Keratinocyte (primary cell): ENCODE results near the gene KDM2A. TPM values are rescaled to one million over a fixed set of nuclear protein-coding genes. Genes with fewer than 3 reads are reported as not detected.
A peak's percentile ranks its signal among the peaks of the same experiment; 100 is the strongest.

Experiments
- DNase-seq: peaks from one replicate; pipeline ENCODE4 v3.0.0-alpha.2; 2011; ENCODE audit warnings: low read depth, missing footprints, low spot score
- FAIRE-seq: peaks from 2 replicates; lab custom pipeline; 2011; peaks lifted over from hg19 to GRCh38; lab: Jason Lieb, UNC
- H2AFZ ChIP-seq: 2 replicates; pipeline ENCODE4 v1.6.0; 2012; ENCODE audit warnings: low read length, control low read depth, inconsistent platforms; ENCODE audit not compliant: control insufficient read depth
- H3K27ac ChIP-seq: 2 replicates; pipeline ENCODE4 v1.5.1; 2011; ENCODE audit warnings: low read length; ENCODE audit not compliant: control insufficient read depth, insufficient read depth
- H3K27me3 ChIP-seq: 3 replicates; pipeline ENCODE4 v1.6.0; 2011; ENCODE audit warnings: low read length; ENCODE audit not compliant: control insufficient read depth, insufficient read depth; ENCODE audit errors: extremely low read depth
- H3K36me3 ChIP-seq, 2 experiments: 2 replicates in 1 of 2; 3 replicates in 1 of 2; pipeline ENCODE4 v1.5.1; 2011; ENCODE audit warnings: low read length in 2 of 2, mild to moderate bottlenecking in 1 of 2; ENCODE audit not compliant: control insufficient read depth in 2 of 2, insufficient read depth in 2 of 2; ENCODE audit errors: extremely low read depth in 1 of 2
- H3K4me1 ChIP-seq: 3 replicates; pipeline ENCODE4 v1.5.1; 2011; ENCODE audit warnings: low read length; ENCODE audit not compliant: control insufficient read depth, insufficient read depth; ENCODE audit errors: extremely low read depth
- H3K4me2 ChIP-seq: 3 replicates; pipeline ENCODE4 v1.6.0; 2011; ENCODE audit warnings: low read depth, low read length; ENCODE audit not compliant: control insufficient read depth, insufficient read depth; ENCODE audit errors: extremely low read depth
- H3K4me3 ChIP-seq, 3 experiments: fragments of 200-600 bp in 1 of 3; sonication (generic) in 1 of 3; 2 replicates in 2 of 3; 3 replicates in 1 of 3; pipeline ENCODE4 v1.5.1; 2011 to 2016; ENCODE audit warnings: low read length in 3 of 3, mild to moderate bottlenecking in 3 of 3, control low read depth in 2 of 3, inconsistent platforms in 1 of 3, low read depth in 1 of 3, mixed read lengths in 1 of 3, mixed run types in 1 of 3, moderate library complexity in 1 of 3; ENCODE audit not compliant: control insufficient read depth in 2 of 3, insufficient read depth in 2 of 3; ENCODE audit errors: extremely low read depth in 1 of 3
- H3K79me2 ChIP-seq: 2 replicates; pipeline ENCODE4 v1.6.0; 2012; ENCODE audit warnings: low read length; ENCODE audit not compliant: control insufficient read depth, insufficient read depth
- H3K9ac ChIP-seq: 3 replicates; pipeline ENCODE4 v1.6.0; 2011; ENCODE audit warnings: low read length; ENCODE audit not compliant: control insufficient read depth, insufficient read depth; ENCODE audit errors: extremely low read depth
- H3K9me1 ChIP-seq: 3 replicates; pipeline ENCODE4 v1.6.0; 2011; ENCODE audit warnings: low read length; ENCODE audit not compliant: control insufficient read depth, insufficient read depth; ENCODE audit errors: extremely low read depth
- H3K9me3 ChIP-seq: 2 replicates; pipeline ENCODE4 v1.5.1; 2012; ENCODE audit warnings: low read depth, low read length; ENCODE audit not compliant: control insufficient read depth
- H4K20me1 ChIP-seq: 3 replicates; pipeline ENCODE4 v1.6.0; 2011; ENCODE audit warnings: low read length; ENCODE audit not compliant: control insufficient read depth, insufficient read depth; ENCODE audit errors: extremely low read depth
- CTCF ChIP-seq, 3 experiments: IDR thresholded peaks in 1 of 3; conservative IDR thresholded peaks in 1 of 3; optimal IDR thresholded peaks in 1 of 3; 2 replicates in 2 of 3; 3 replicates in 1 of 3; pipeline versions ENCODE3 to v1.5.1; 2011; ENCODE audit warnings: low read length in 3 of 3, mild to moderate bottlenecking in 3 of 3, moderate library complexity in 2 of 3, control low read depth in 1 of 3, inconsistent platforms in 1 of 3; ENCODE audit not compliant: insufficient read depth in 2 of 3; ENCODE audit errors: extremely low read depth in 1 of 3
- EZH2 ChIP-seq: IDR thresholded peaks from one replicate; pipeline ENCODE4 v1.6.1; 2012; ENCODE audit warnings: inconsistent platforms, mild to moderate bottlenecking, low read length, moderate library complexity
- dilution Hi-C: fragments of 300-500 bp; cut with MboI; formaldehyde crosslinking; loops from one replicate; pipeline ENCODE4 v1.7.0; 2020; ENCODE audit warnings: low sequenced_read_pairs; ENCODE audit not compliant: extremely low pct_ligation_motif_present
- polyA plus RNA-seq, 5 experiments: library from polyadenylated mRNA; depleted of rRNA in 3 of 5; stranded (reverse) in 3 of 5; stranded (forward) in 1 of 5; unstranded in 1 of 5; fragments of >200 nt; gene quantifications; 1 replicate in 1 of 5; 2 replicates in 3 of 5; 3 replicates in 1 of 5; pipeline versions ENCODE4 v1.2.1 to v1.2.3, GENCODE V29; 2011 to 2012; ENCODE audit warnings: missing spikeins in 2 of 5, low read depth in 1 of 5, low replicate concordance in 1 of 5

Gene KDM2A
- polyA plus RNA-seq, 1 donor (not counting 4 experiments of a cell fraction or from before 2014, with no cell fraction given) = 29.9 TPM

- no peaks in the 10 kb centered on the region for H3K36me3 ChIP-seq
- peak overlapping the region; percentile 62 for H3K4me2 ChIP-seq
These were observed 1.9 kb upstream of the KDM2A start for GRCh38 chr11:67117176-67117575.

GRCh38 chr11:67117672-67118180, 1.3 kb upstream of the KDM2A start:
- DNase-seq = no peak
- no peaks in the 10 kb centered on the region for H3K9me3 ChIP-seq
- H3K27me3 ChIP-seq = peaks cover 4% of the 10 kb centered on the region
- TF ChIP-seq EZH2 (no peak), CTCF (optimal IDR thresholded peaks at IDR 0.05 in 1 of 3, IDR thresholded peaks at IDR 0.05 in 1 of 3, conservative IDR thresholded peaks at IDR 0.05 in 1 of 3; ENCODE audit: extremely low read depth in 1 of 3, insufficient read depth in 2 of 3, low read length in 3 of 3) (no peak)
- H3K79me2 ChIP-seq = peaks cover 34% of the 10 kb centered on the region
- no peaks in the 10 kb centered on the region for H3K36me3 ChIP-seq
- H3K4me1 ChIP-seq = peaks cover 17% of the 10 kb centered on the region
- dilution Hi-C loops = no loop called here
- peak overlapping the region; percentile 62 for H3K4me2 ChIP-seq
- H4K20me1 ChIP-seq = no peaks in the 10 kb centered on the region
- no peaks in the 10 kb centered on the region for H3K9me1 ChIP-seq
- peak overlapping the region; percentile 79 for H3K27ac ChIP-seq
- peak overlapping the region in 1 of 3 experiments; percentile 27 for H3K4me3 ChIP-seq
- peak overlapping the region; percentile 96 for H2AFZ ChIP-seq
- no peak for FAIRE-seq
- peak overlapping the region; percentile 86 for H3K9ac ChIP-seq

More at GRCh38 chr11:67117176-67117575, 1.9 kb upstream of the KDM2A start:
- H2AFZ ChIP-seq = peak overlapping the region; percentile 96
- no peaks in the 10 kb centered on the region for H3K9me1 ChIP-seq
- DNase-seq (no peak), FAIRE-seq (no peak)
- H3K4me3 ChIP-seq = peak overlapping the region in 1 of 3 experiments; percentile 27
- H4K20me1 ChIP-seq = no peaks in the 10 kb centered on the region
- H3K27ac ChIP-seq = no peak overlapping the region
- peaks cover 29% of the 10 kb centered on the region for H3K79me2 ChIP-seq
- no peak for TF ChIP-seq CTCF (optimal IDR thresholded peaks at IDR 0.05 in 1 of 3, IDR thresholded peaks at IDR 0.05 in 1 of 3, conservative IDR thresholded peaks at IDR 0.05 in 1 of 3; ENCODE audit: extremely low read depth in 1 of 3, insufficient read depth in 2 of 3, low read length in 3 of 3)
- no peak for TF ChIP-seq EZH2
- H3K4me1 ChIP-seq = peaks cover 15% of the 10 kb centered on the region
- H3K27me3 ChIP-seq = peaks cover 4% of the 10 kb centered on the region
- no peaks in the 10 kb centered on the region for H3K9me3 ChIP-seq
- peak overlapping the region; percentile 86 for H3K9ac ChIP-seq
- dilution Hi-C loops = no loop called here
